A549 (cell line): Measurements from ENCODE around the gene HIVEP3. TPM values are rescaled to one million over a fixed set of nuclear protein-coding genes. Genes with fewer than 3 reads are reported as not detected.
A peak's percentile ranks its signal among the peaks of the same experiment; 100 is the strongest.

Experiments used
- ATAC-seq, 2 experiments: fragments of 200-7000 bp in 1 of 2; fragments of >200 bp in 1 of 2; cut with Nextera tagmentation in 1 of 2; cut with Tn5 transposase in 1 of 2; 3 replicates each; pipeline versions ENCODE4 v1.8.0 to v1.9.1; 2018 to 2020; ENCODE audit warnings: mild to moderate bottlenecking in 1 of 2, moderate library complexity in 1 of 2
- CTCF ChIA-PET: fragments of 300-600 bp; sonication (Branson Sonifier 250); formaldehyde crosslinking; extraction: SDS; loops from one replicate; lab custom pipeline; 2021; ENCODE audit warnings: antibody characterized with exemption, inconsistent platforms; lab: Yijun Ruan, JAX
- POLR2A ChIA-PET: fragments of 350-600 bp; formaldehyde crosslinking; extraction: SDS; loops from one replicate; lab custom pipeline; 2021; ENCODE audit warnings: antibody characterized with exemption, inconsistent platforms; lab: Yijun Ruan, JAX
- DNase-seq, 2 experiments: peaks; one replicate each; pipeline versions ENCODE4 v3.0.0 to v3.0.0-alpha.2; 2011 to 2016; ENCODE audit warnings: low read depth in 1 of 2, low spot score in 1 of 2
- FAIRE-seq: peaks from 2 replicates; lab custom pipeline; 2011; peaks lifted over from hg19 to GRCh38; lab: Jason Lieb, UNC
- H3K27ac ChIP-seq, 2 experiments: fragments of >200 bp; sonication (Bioruptor Twin); formaldehyde crosslinking; 3 replicates each; pipeline ENCODE4 v1.5.1; 2016 to 2017
- H3K4me1 ChIP-seq: fragments of >200 bp; sonication (Bioruptor Twin); formaldehyde crosslinking; 3 replicates; pipeline ENCODE4 v1.6.1; 2016
- H3K4me2 ChIP-seq: fragments of >200 bp; sonication (Bioruptor Twin); formaldehyde crosslinking; 3 replicates; pipeline ENCODE4 v1.6.1; 2016
- H3K4me3 ChIP-seq: fragments of >200 bp; sonication (Bioruptor Twin); formaldehyde crosslinking; 3 replicates; pipeline ENCODE4 v1.5.1; 2016
- H3K9me3 ChIP-seq: fragments of >200 bp; sonication (Bioruptor Twin); formaldehyde crosslinking; 3 replicates; pipeline ENCODE4 v1.6.1; 2016
- ATOH8 ChIP-seq: fragments of 250-450 bp; sonication (Bioruptor Pico); IDR thresholded peaks from 2 replicates; pipeline ENCODE4 v1.5.0; 2020; ENCODE audit warnings: low read depth, mild to moderate bottlenecking, moderate library complexity
- CEBPB ChIP-seq, 2 experiments: fragments of >200 bp in 1 of 2; sonication (Bioruptor Twin) in 1 of 2; formaldehyde crosslinking in 1 of 2; IDR thresholded peaks; 2 replicates each; pipeline ENCODE4 v1.6.1; 2012 to 2016
- CHD4 ChIP-seq: fragments of 200-600 bp; sonication (generic); IDR thresholded peaks from 2 replicates; pipeline ENCODE4 v1.6.1; 2016; ENCODE audit warnings: antibody characterized with exemption, mild to moderate bottlenecking, borderline replicate concordance
- CTCF ChIP-seq: fragments of >200 bp; sonication (Bioruptor Twin); formaldehyde crosslinking; IDR thresholded peaks from 3 replicates; pipeline ENCODE4 v1.5.1; 2016
- E2F6 ChIP-seq: IDR thresholded peaks from 2 replicates; pipeline ENCODE4 v1.6.1; 2012; ENCODE audit warnings: low read depth, borderline replicate concordance
- EHF ChIP-seq: fragments of 250-450 bp; sonication (Bioruptor Pico); IDR thresholded peaks from 2 replicates; pipeline ENCODE4 v1.5.0; 2020; ENCODE audit warnings: mild to moderate bottlenecking
- EHMT2 ChIP-seq: fragments of 200-600 bp; sonication (generic); IDR thresholded peaks from 2 replicates; pipeline ENCODE4 v1.6.1; 2016; ENCODE audit warnings: antibody characterized with exemption, low read depth, mild to moderate bottlenecking, moderate library complexity
- EP300 ChIP-seq, 2 experiments: fragments of >200 bp; sonication (Bioruptor Twin); formaldehyde crosslinking; IDR thresholded peaks; 2 replicates in 1 of 2; 3 replicates in 1 of 2; pipeline ENCODE4 v1.6.1; 2016 to 2017
- FOSL2 ChIP-seq, 2 experiments: fragments of 450-650 bp in 1 of 2; fragments of >200 bp in 1 of 2; sonication (Bioruptor Twin) in 1 of 2; formaldehyde crosslinking; IDR thresholded peaks; 2 replicates each; pipeline versions ENCODE4 v1.5.0 to v1.6.1; 2016 to 2020; ENCODE audit warnings: mild to moderate bottlenecking in 1 of 2, moderate library complexity in 1 of 2
- FOXS1 ChIP-seq: fragments of 250-450 bp; sonication (Bioruptor Pico); IDR thresholded peaks from 2 replicates; pipeline ENCODE4 v1.5.0; 2020; ENCODE audit warnings: mild to moderate bottlenecking, moderate library complexity
- HDAC2 ChIP-seq: fragments of 200-600 bp; sonication (generic); IDR thresholded peaks from 2 replicates; pipeline ENCODE4 v1.6.1; 2016
- HOXA7 ChIP-seq: fragments of 250-450 bp; sonication (Bioruptor Pico); IDR thresholded peaks from 2 replicates; pipeline ENCODE4 v1.5.0; 2020; ENCODE audit warnings: mild to moderate bottlenecking, moderate library complexity
- MYC ChIP-seq: IDR thresholded peaks from 2 replicates; pipeline ENCODE4 v1.6.1; 2012; ENCODE audit warnings: mild to moderate bottlenecking, inconsistent platforms, low read length, improper control_type of control experiment, borderline replicate concordance
- NPAS2 ChIP-seq: fragments of 250-450 bp; sonication (Bioruptor Pico); IDR thresholded peaks from 2 replicates; pipeline ENCODE4 v1.8.0; 2022; ENCODE audit warnings: mild to moderate bottlenecking, moderate library complexity, borderline replicate concordance
- NR3C1 ChIP-seq: fragments of >200 bp; sonication (Bioruptor Twin); formaldehyde crosslinking; IDR thresholded peaks from 3 replicates; pipeline ENCODE4 v1.6.1; 2017
- PHF8 ChIP-seq: fragments of 200-600 bp; sonication (generic); IDR thresholded peaks from 2 replicates; pipeline ENCODE4 v1.6.1; 2016; ENCODE audit warnings: low read depth, mild to moderate bottlenecking, antibody characterized with exemption, moderate library complexity, borderline replicate concordance
- RAD21 ChIP-seq, 2 experiments: fragments of >200 bp in 1 of 2; sonication (Bioruptor Twin) in 1 of 2; formaldehyde crosslinking in 1 of 2; IDR thresholded peaks in 1 of 2; conservative IDR thresholded peaks in 1 of 2; 2 replicates in 1 of 2; 3 replicates in 1 of 2; pipeline ENCODE4 v1.6.1; 2012 to 2018; ENCODE audit warnings: inconsistent platforms in 1 of 2
- REST ChIP-seq: fragments of 200-600 bp; sonication (generic); IDR thresholded peaks from 2 replicates; pipeline ENCODE4 v1.6.1; 2016; ENCODE audit warnings: antibody characterized with exemption, mild to moderate bottlenecking, moderate library complexity
- RNF2 ChIP-seq: fragments of 200-600 bp; sonication (generic); IDR thresholded peaks from 2 replicates; pipeline ENCODE4 v1.6.1; 2016; ENCODE audit warnings: low read depth, mild to moderate bottlenecking, antibody characterized with exemption, moderate library complexity, borderline replicate concordance
- ZFP36 ChIP-seq: fragments of 450-650 bp; IDR thresholded peaks from 2 replicates; pipeline ENCODE4 v1.6.1; 2014; ENCODE audit warnings: borderline replicate concordance; ENCODE audit not compliant: partially characterized antibody
- WGBS: methylation state at CpG from one replicate; pipeline ENCODE4 v1.1.6; 2017; ENCODE audit errors: missing lambda C conversion rate; 5-methylcytosine and 5-hydroxymethylcytosine counted together
- polyA plus RNA-seq, 4 experiments: library from polyadenylated mRNA; depleted of rRNA in 3 of 4; stranded (reverse); fragments of >200 nt; fragmentation: RNase III in 1 of 4; extraction: RNeasy Plus Mini Kit Qiagen cat#74134 plus additional on column Dnase treatment in 1 of 4; gene quantifications; 2 replicates in 3 of 4; 3 replicates in 1 of 4; pipeline ENCODE4 v1.2.3, GENCODE V29; 2011 to 2017

Gene HIVEP3
- polyA plus RNA-seq, 2 of the 4 experiments (the other 2 are of a cell fraction), result 1.5 to 2.0 TPM

GRCh38 chr1:41499591-41499990 is 419.1 kb downstream of the HIVEP3 start:
- CTCF ChIA-PET, result interaction anchor here (1.6 to 4.4 kb wide), 3 partner anchors 8 to 16 kb away, joined by 4 to 29 read pairs (median 4); no protein-coding TSS in a partner anchor
- Histone ChIP-seq H3K27ac (peak overlapping the region; percentile 82 to 100; a peak in 4 of 6 replicates), H3K4me3 (no peak overlapping the region)
- TF ChIP-seq MYC (no peak), PHF8 (no peak), FOSL2 (IDR thresholded peaks at IDR 0.05) (no peak), FOSL2 (CRISPR knock-in tag; IDR thresholded peaks at IDR 0.05) (no peak), FOXS1 (no peak), CEBPB (IDR thresholded peaks at IDR 0.05) (no peak), REST (no peak), CTCF (no peak), RAD21 (conservative IDR thresholded peaks at IDR 0.05 in 1 of 2, IDR thresholded peaks at IDR 0.05 in 1 of 2) (no peak), EHF (CRISPR knock-in tag) (no peak), NPAS2 (CRISPR knock-in tag) (no peak), EHMT2 (no peak), RNF2 (no peak), E2F6 (no peak), HDAC2 (no peak), EP300 (IDR thresholded peaks at IDR 0.05) (no peak), ATOH8 (CRISPR knock-in tag) (no peak), CHD4 (no peak), HOXA7 (CRISPR knock-in tag) (no peak)
- TF ChIP-seq, all 56 proteins: peak for 0
- Histone ChIP-seq H3K4me1 (peaks cover 68% of the 10 kb centered on the region), H3K9me3 (no peaks in the 10 kb centered on the region), H3K4me2 (no peak overlapping the region)
- POLR2A ChIA-PET, result no interaction called here
- FAIRE-seq (no peak), ATAC-seq (no peak), DNase-seq (no peak)
- 90% methylated on average over 2 of the region's 2 CpGs for WGBS

- POLR2A ChIA-PET, result no interaction called here
- WGBS, result 79% methylated on average over 2 of the region's 12 CpGs
- Histone ChIP-seq H3K4me3 (no peak overlapping the region), H3K4me2 (peak overlapping the region; percentile 44), H3K4me1 (peaks cover 70% of the 10 kb centered on the region), H3K27ac (peak overlapping the region; percentile 82 to 100; a peak in 4 of 6 replicates), H3K9me3 (no peaks in the 10 kb centered on the region)
- TF ChIP-seq ZFP36, result no peak
- no peak for TF ChIP-seq NR3C1
- DNase-seq, result peak in 1 of 2 experiments; percentile 48
- ATAC-seq, result no peak
- FAIRE-seq, result no peak
- CTCF ChIA-PET, result interaction anchor here (1.6 to 4.4 kb wide), 2 partner anchors 14 to 17 kb away, joined by 4 to 29 read pairs; no protein-coding TSS in a partner anchor
Measured at GRCh38 chr1:41498804-41499203, 419.9 kb downstream of the HIVEP3 start.
